Activated T-helper 1 cell treated with Interleukin-2 at 50 U/mL for 16 hours (primary cell): Measurements from ENCODE around the gene FLAD1.

Source experiments
- DNase-seq: peaks from one replicate; pipeline ENCODE4 v3.0.0-alpha.2; 2020; ENCODE audit warnings: low read depth

The FLAD1 gene

GRCh38 chr1:154952664-154953063 is 30.5 kb upstream of the FLAD1 start:
- DNase-seq, result no peak

- no peak for DNase-seq
Measured at GRCh38 chr1:154953611-154954038, 29.5 kb upstream of the FLAD1 start.

GRCh38 chr1:154954541-154954940 is 28.6 kb upstream of the FLAD1 start:
- no peak for DNase-seq

GRCh38 chr1:154955039-154955717 is 28.0 kb upstream of the FLAD1 start:
- peak; percentile 83 for DNase-seq

- peak; percentile 65 for DNase-seq
Measured at GRCh38 chr1:154955718-154956543, 27.2 kb upstream of the FLAD1 start, which contains the start of gene PBXIP1. Gene PBXIP1, minus strand, starts transcription at chr1:154956099. Its CDS starts 2,378 bp downstream, at chr1:154953721.

GRCh38 chr1:154956544-154956941 is 26.6 kb upstream of the FLAD1 start:
- DNase-seq, result no peak

GRCh38 chr1:154957091-154957657 is 26.0 kb upstream of the FLAD1 start:
- no peak for DNase-seq

GRCh38 chr1:154958036-154958435 is 25.1 kb upstream of the FLAD1 start:
- no peak for DNase-seq

- no peak for DNase-seq
Measured at GRCh38 chr1:154958681-154959425, 24.3 kb upstream of the FLAD1 start.

GRCh38 chr1:154959426-154959780 is 23.7 kb upstream of the FLAD1 start:
- no peak for DNase-seq

GRCh38 chr1:154960446-154961136 is 22.6 kb upstream of the FLAD1 start:
- DNase-seq, result no peak

GRCh38 chr1:154961207-154962155 is 21.7 kb upstream of the FLAD1 start, which contains the start of gene PYGO2:
Gene PYGO2, minus strand, starts transcription at chr1:154961782. Its CDS starts 206 bp downstream, at chr1:154961576.
- DNase-seq, result peak; percentile 69

- DNase-seq, result no peak
Measured at GRCh38 chr1:154962156-154962749, 20.9 kb upstream of the FLAD1 start.

- DNase-seq, result no peak
Measured at GRCh38 chr1:154962795-154963330, 20.3 kb upstream of the FLAD1 start.

GRCh38 chr1:154963643-154964042 is 19.5 kb upstream of the FLAD1 start:
- DNase-seq, result no peak

GRCh38 chr1:154964359-154964758 is 18.8 kb upstream of the FLAD1 start:
- no peak for DNase-seq

GRCh38 chr1:154966111-154966510 is 17.0 kb upstream of the FLAD1 start:
- DNase-seq, result no peak

GRCh38 chr1:154967331-154967950 is 15.7 kb upstream of the FLAD1 start:
- no peak for DNase-seq

GRCh38 chr1:154968731-154969130 is 14.4 kb upstream of the FLAD1 start:
- DNase-seq, result no peak
